ENCODE results near the gene FLNC.

FLNC gene

DNA sequence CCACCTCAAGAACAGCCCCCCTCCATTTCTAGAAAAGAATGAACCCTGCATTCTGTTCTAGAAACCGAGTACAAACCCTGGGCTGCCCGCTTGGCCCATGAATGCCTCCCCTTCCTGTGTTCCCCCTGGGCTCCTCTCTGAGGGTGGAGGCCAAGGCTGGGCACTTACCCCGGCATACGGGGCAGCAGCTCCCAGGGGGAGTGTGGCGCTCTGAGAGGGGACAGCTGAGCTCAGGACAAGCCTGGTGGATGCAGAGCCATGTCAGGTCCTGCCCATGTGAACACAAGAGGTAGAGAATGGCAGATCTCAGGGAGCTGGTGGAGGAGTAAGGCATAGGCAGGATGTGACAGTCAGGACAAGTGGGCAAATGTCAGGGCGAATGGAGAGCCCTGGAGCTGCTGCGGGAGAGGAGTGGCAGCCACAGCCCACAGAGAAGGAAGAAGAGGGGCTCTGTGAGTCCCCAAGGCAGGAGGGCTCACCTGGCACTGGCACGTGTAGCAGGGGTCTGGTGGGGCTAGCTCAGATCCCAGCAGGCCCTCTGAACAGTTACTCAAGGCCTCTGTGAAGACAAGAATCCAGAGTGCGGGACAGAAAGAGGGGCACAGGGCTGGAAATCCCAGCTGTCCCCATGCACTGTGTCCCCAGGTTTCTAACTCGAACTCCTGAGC is 51.4 kb downstream of the FLNC start:
- Histone ChIP-seq H3K18ac (ENCODE audit: low read length) (no peak overlapping the region), H3K23ac (ENCODE audit: low read length) (no peak overlapping the region), H4K8ac (ENCODE audit: low read depth, low read length) (no peak overlapping the region), H3K9ac (ENCODE audit: low read length) (no peak overlapping the region), H3K27me3 (ENCODE audit: insufficient read depth, low read length, poor library complexity) (no peaks in the 10 kb centered on the region), H3K4me3 (ENCODE audit: low read length) (no peak overlapping the region), H3K79me1 (ENCODE audit: low read length) (no peaks in the 10 kb centered on the region), H3K79me2 (ENCODE audit: control insufficient read depth, insufficient read depth, low read length) (no peaks in the 10 kb centered on the region), H3K4ac (ENCODE audit: low read depth, low read length) (no peak overlapping the region), H2BK15ac (replicated peaks; ENCODE audit: low read depth) (no peak overlapping the region), H2BK120ac (ENCODE audit: low read depth, low read length) (no peak overlapping the region), H2AK5ac (ENCODE audit: low read length) (no peak overlapping the region), H4K5ac (ENCODE audit: low read length) (no peak overlapping the region), H3K36me3 (ENCODE audit: control insufficient read depth, insufficient read depth, low read length) (no peaks in the 10 kb centered on the region), H3K27ac (ENCODE audit: low read depth, low read length) (no peak overlapping the region), H3K56ac (ENCODE audit: low read length) (no peak overlapping the region), H2BK5ac (ENCODE audit: low read length) (no peak overlapping the region), H3K4me1 (ENCODE audit: control insufficient read depth, low read depth, low read length) (no peaks in the 10 kb centered on the region), H3K4me2 (ENCODE audit: low read length) (no peak overlapping the region)
- no CpG with 5 or more reads among the region's 10 CpGs for WGBS (ENCODE audit: extremely low coverage, insufficient coverage, low lambda C conversion rate)
- no peak for DNase-seq

GRCh38 chr7:128882134-128882533 is 51.9 kb downstream of the FLNC start:
- no peak for DNase-seq
- Histone ChIP-seq H3K56ac (ENCODE audit: low read length) (no peak overlapping the region), H2AK5ac (ENCODE audit: low read length) (no peak overlapping the region), H2BK120ac (ENCODE audit: low read depth, low read length) (no peak overlapping the region), H3K23ac (ENCODE audit: low read length) (no peak overlapping the region), H3K79me2 (ENCODE audit: control insufficient read depth, insufficient read depth, low read length) (no peaks in the 10 kb centered on the region), H4K5ac (ENCODE audit: low read length) (no peak overlapping the region), H3K4me1 (ENCODE audit: control insufficient read depth, low read depth, low read length) (no peaks in the 10 kb centered on the region), H3K18ac (ENCODE audit: low read length) (no peak overlapping the region), H3K27ac (ENCODE audit: low read depth, low read length) (no peak overlapping the region), H3K36me3 (ENCODE audit: control insufficient read depth, insufficient read depth, low read length) (no peaks in the 10 kb centered on the region), H3K79me1 (ENCODE audit: low read length) (no peaks in the 10 kb centered on the region), H3K4ac (ENCODE audit: low read depth, low read length) (no peak overlapping the region), H3K4me2 (ENCODE audit: low read length) (no peak overlapping the region), H4K8ac (ENCODE audit: low read depth, low read length) (no peak overlapping the region), H2BK5ac (ENCODE audit: low read length) (no peak overlapping the region), H3K27me3 (ENCODE audit: insufficient read depth, low read length, poor library complexity) (no peaks in the 10 kb centered on the region), H3K9ac (ENCODE audit: low read length) (no peak overlapping the region), H2BK15ac (replicated peaks; ENCODE audit: low read depth) (no peak overlapping the region), H3K4me3 (ENCODE audit: low read length) (no peak overlapping the region)
- WGBS (ENCODE audit: extremely low coverage, insufficient coverage, low lambda C conversion rate), result no CpG with 5 or more reads among the region's 8 CpGs

- Histone ChIP-seq H3K36me3 (ENCODE audit: control insufficient read depth, insufficient read depth, low read length) (no peaks in the 10 kb centered on the region), H3K23ac (ENCODE audit: low read length) (no peak overlapping the region), H3K79me1 (ENCODE audit: low read length) (no peaks in the 10 kb centered on the region), H3K18ac (ENCODE audit: low read length) (no peak overlapping the region), H4K8ac (ENCODE audit: low read depth, low read length) (no peak overlapping the region), H2BK120ac (ENCODE audit: low read depth, low read length) (no peak overlapping the region), H3K4ac (ENCODE audit: low read depth, low read length) (no peak overlapping the region), H2BK15ac (replicated peaks; ENCODE audit: low read depth) (no peak overlapping the region), H2BK5ac (ENCODE audit: low read length) (no peak overlapping the region), H3K4me1 (ENCODE audit: control insufficient read depth, low read depth, low read length) (no peaks in the 10 kb centered on the region), H3K56ac (ENCODE audit: low read length) (no peak overlapping the region), H3K27me3 (ENCODE audit: insufficient read depth, low read length, poor library complexity) (no peaks in the 10 kb centered on the region), H3K27ac (ENCODE audit: low read depth, low read length) (no peak overlapping the region), H2AK5ac (ENCODE audit: low read length) (no peak overlapping the region), H4K5ac (ENCODE audit: low read length) (no peak overlapping the region), H3K9ac (ENCODE audit: low read length) (no peak overlapping the region), H3K4me2 (ENCODE audit: low read length) (no peak overlapping the region), H3K4me3 (ENCODE audit: low read length) (no peak overlapping the region), H3K79me2 (ENCODE audit: control insufficient read depth, insufficient read depth, low read length) (no peaks in the 10 kb centered on the region)
- no CpG with 5 or more reads among the region's 19 CpGs for WGBS (ENCODE audit: extremely low coverage, insufficient coverage, low lambda C conversion rate)
- DNase-seq, result peak; percentile 83
Measured at GRCh38 chr7:128883622-128884448, 53.6 kb downstream of the FLNC start.

- no peak for DNase-seq
- WGBS (ENCODE audit: extremely low coverage, insufficient coverage, low lambda C conversion rate), result no CpG with 5 or more reads among the region's 26 CpGs
Measured at GRCh38 chr7:128884561-128885369, 54.6 kb downstream of the FLNC start.

GRCh38 chr7:128885370-128886187 is 55.4 kb downstream of the FLNC start:
- no peak overlapping the region for H3K4ac ChIP-seq (ENCODE audit: low read depth, low read length)
- no peak for DNase-seq
- no peak overlapping the region for H4K5ac ChIP-seq (ENCODE audit: low read length)
- H3K4me1 ChIP-seq (ENCODE audit: control insufficient read depth, low read depth, low read length), result no peaks in the 10 kb centered on the region
- H3K23ac ChIP-seq (ENCODE audit: low read length), result no peak overlapping the region
- H3K4me2 ChIP-seq (ENCODE audit: low read length), result no peak overlapping the region
- H2AK5ac ChIP-seq (ENCODE audit: low read length), result no peak overlapping the region
- no peak overlapping the region for H2BK15ac ChIP-seq (replicated peaks; ENCODE audit: low read depth)
- no peak overlapping the region for H2BK5ac ChIP-seq (ENCODE audit: low read length)
- no peak overlapping the region for H4K8ac ChIP-seq (ENCODE audit: low read depth, low read length)
- H3K27me3 ChIP-seq (ENCODE audit: insufficient read depth, low read length, poor library complexity), result no peaks in the 10 kb centered on the region
- no peak overlapping the region for H3K27ac ChIP-seq (ENCODE audit: low read depth, low read length)
- H3K36me3 ChIP-seq (ENCODE audit: control insufficient read depth, insufficient read depth, low read length), result no peaks in the 10 kb centered on the region
- no peak overlapping the region for H3K4me3 ChIP-seq (ENCODE audit: low read length)
- H3K9ac ChIP-seq (ENCODE audit: low read length), result no peak overlapping the region
- no peak overlapping the region for H3K18ac ChIP-seq (ENCODE audit: low read length)
- no peak overlapping the region for H2BK120ac ChIP-seq (ENCODE audit: low read depth, low read length)
- no CpG with 5 or more reads among the region's 10 CpGs for WGBS (ENCODE audit: extremely low coverage, insufficient coverage, low lambda C conversion rate)
- H3K56ac ChIP-seq (ENCODE audit: low read length), result no peak overlapping the region
- no peaks in the 10 kb centered on the region for H3K79me1 ChIP-seq (ENCODE audit: low read length)
- no peaks in the 10 kb centered on the region for H3K79me2 ChIP-seq (ENCODE audit: control insufficient read depth, insufficient read depth, low read length)

More at GRCh38 chr7:128884561-128885369, 54.6 kb downstream of the FLNC start:
- Histone ChIP-seq H4K5ac (ENCODE audit: low read length) (no peak overlapping the region), H3K9ac (ENCODE audit: low read length) (no peak overlapping the region), H4K8ac (ENCODE audit: low read depth, low read length) (no peak overlapping the region), H3K4me2 (ENCODE audit: low read length) (no peak overlapping the region), H3K56ac (ENCODE audit: low read length) (no peak overlapping the region), H3K79me1 (ENCODE audit: low read length) (no peaks in the 10 kb centered on the region), H3K18ac (ENCODE audit: low read length) (no peak overlapping the region), H3K4me3 (ENCODE audit: low read length) (no peak overlapping the region), H2BK15ac (replicated peaks; ENCODE audit: low read depth) (no peak overlapping the region), H3K36me3 (ENCODE audit: control insufficient read depth, insufficient read depth, low read length) (no peaks in the 10 kb centered on the region), H2BK120ac (ENCODE audit: low read depth, low read length) (no peak overlapping the region), H3K27ac (ENCODE audit: low read depth, low read length) (no peak overlapping the region), H3K4ac (ENCODE audit: low read depth, low read length) (no peak overlapping the region), H3K23ac (ENCODE audit: low read length) (no peak overlapping the region), H3K79me2 (ENCODE audit: control insufficient read depth, insufficient read depth, low read length) (no peaks in the 10 kb centered on the region), H2BK5ac (ENCODE audit: low read length) (no peak overlapping the region), H2AK5ac (ENCODE audit: low read length) (no peak overlapping the region), H3K4me1 (ENCODE audit: control insufficient read depth, low read depth, low read length) (no peaks in the 10 kb centered on the region), H3K27me3 (ENCODE audit: insufficient read depth, low read length, poor library complexity) (no peaks in the 10 kb centered on the region)

Measured in mesendoderm (in vitro differentiated cells).